Thymus (tissue), 11 donors: ENCODE data around the gene ITGAV. TPM values are rescaled to one million over a fixed set of nuclear protein-coding genes. Genes with fewer than 3 reads are reported as not detected.
"Not testable (repeated sequence)": the region's sequence is repeated elsewhere in the genome, so short reads cannot be mapped to it uniquely, and the experiment has no call there.

ENCODE experiments used
- DNase-seq, 9 donors: peaks; one replicate each; pipeline ENCODE4 v3.0.0-alpha.2; 2013; ENCODE audit warnings: low spot score in 9 of 9, low read depth in 6 of 9, missing footprints in 1 of 9
- H3K27ac ChIP-seq, 2 donors: one replicate each; pipeline ENCODE4 v1.5.1; 2013; ENCODE audit warnings: control low read depth in 1 of 2, low read depth in 1 of 2, low read length in 1 of 2, mild to moderate bottlenecking in 1 of 2, moderate library complexity in 1 of 2
- H3K27me3 ChIP-seq, 2 donors: one replicate each; pipeline ENCODE4 v1.5.1; 2013; ENCODE audit warnings: low read length in 1 of 2; ENCODE audit not compliant: control insufficient read depth in 2 of 2, insufficient read depth in 1 of 2
- H3K36me3 ChIP-seq, 2 donors: one replicate each; pipeline ENCODE4 v1.5.1; 2013; ENCODE audit warnings: low read length in 1 of 2, mild to moderate bottlenecking in 1 of 2, moderate library complexity in 1 of 2; ENCODE audit not compliant: control insufficient read depth in 2 of 2, insufficient read depth in 2 of 2
- H3K4me1 ChIP-seq, 2 donors: one replicate each; pipeline ENCODE4 v1.5.1; 2013; ENCODE audit warnings: low read length in 2 of 2; ENCODE audit not compliant: control insufficient read depth in 2 of 2, insufficient read depth in 2 of 2
- H3K4me3 ChIP-seq, 2 donors: one replicate each; pipeline ENCODE4 v1.5.1; 2013; ENCODE audit warnings: low read length in 2 of 2, control low read depth in 1 of 2, mild to moderate bottlenecking in 1 of 2
- H3K9me3 ChIP-seq, 2 donors: one replicate each; pipeline ENCODE4 v1.5.1; 2013; ENCODE audit warnings: low read length in 1 of 2, mild to moderate bottlenecking in 1 of 2; ENCODE audit not compliant: control insufficient read depth in 2 of 2, insufficient read depth in 1 of 2
- WGBS: extraction: QIAGEN DNeasy Blood & Tissue Kit; methylation state at CpG from one replicate; pipeline ENCODE4 v1.1.7; 2013; 5-methylcytosine and 5-hydroxymethylcytosine counted together
- polyA plus RNA-seq: library from polyadenylated mRNA; stranded (reverse); fragments of 200-250 nt; gene quantifications from one replicate; pipeline ENCODE4 v1.2.3, GENCODE V29; 2013
- total RNA-seq: library from RNA; stranded (reverse); fragments of 120-200 nt; gene quantifications from one replicate; pipeline ENCODE4 v1.2.4, GENCODE V29; 2013
- donor health status: healthy.

Gene ITGAV
- total and polyA plus RNA-seq, 2 donors = 23.9 to 44.6 TPM

- H3K4me3 ChIP-seq = no peak overlapping the region
- 91% methylated on average over 8 of the region's 8 CpGs for WGBS
- no peak for DNase-seq
- no peaks in the 10 kb centered on the region for H3K4me1 ChIP-seq
- H3K27ac ChIP-seq = no peak overlapping the region
- no peaks in the 10 kb centered on the region for H3K27me3 ChIP-seq
- H3K36me3 ChIP-seq = no peaks in the 10 kb centered on the region
- H3K9me3 ChIP-seq = no peaks in the 10 kb centered on the region
Measured at GRCh38 chr2:186554850-186555671, 34.8 kb upstream of the ITGAV start.

GRCh38 chr2:186558512-186559276, 31.2 kb upstream of the ITGAV start:
- Histone ChIP-seq H3K27ac (no peak overlapping the region), H3K4me1 (no peaks in the 10 kb centered on the region), H3K36me3 (no peaks in the 10 kb centered on the region), H3K9me3 (no peaks in the 10 kb centered on the region), H3K27me3 (no peaks in the 10 kb centered on the region), H3K4me3 (no peak overlapping the region)
- 96% methylated on average over 2 of the region's 2 CpGs for WGBS
- no peak for DNase-seq

- H3K9me3 ChIP-seq = no peaks in the 10 kb centered on the region
- H3K36me3 ChIP-seq = no peaks in the 10 kb centered on the region
- H3K4me1 ChIP-seq = no peaks in the 10 kb centered on the region
- no peak overlapping the region for H3K27ac ChIP-seq
- DNase-seq = no peak
- H3K4me3 ChIP-seq = no peak overlapping the region
- H3K27me3 ChIP-seq = no peaks in the 10 kb centered on the region
Measured at GRCh38 chr2:186559370-186559769, 30.5 kb upstream of the ITGAV start.

DNA sequence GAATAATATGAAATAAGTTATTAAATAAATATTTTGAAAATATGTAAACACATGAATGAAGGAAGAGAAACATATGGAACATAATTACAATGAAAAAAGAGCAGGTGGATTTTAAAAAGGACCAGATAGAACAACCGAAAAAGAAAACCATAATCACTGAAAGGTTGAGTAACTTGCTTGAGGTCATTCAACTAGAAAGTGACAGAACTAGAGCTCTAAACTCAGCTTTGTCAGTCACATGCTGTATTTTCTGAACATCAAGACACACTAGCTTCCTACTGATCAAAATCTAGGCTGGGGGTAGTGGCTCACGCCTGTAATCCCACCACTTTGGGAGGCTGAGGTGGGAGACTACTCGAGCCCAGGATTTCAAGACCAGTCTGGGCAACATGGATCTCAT, 30.0 kb upstream of the ITGAV start:
- Histone ChIP-seq H3K4me3 (no peak overlapping the region), H3K27me3 (no peaks in the 10 kb centered on the region), H3K9me3 (no peaks in the 10 kb centered on the region), H3K27ac (no peak overlapping the region), H3K36me3 (no peaks in the 10 kb centered on the region), H3K4me1 (no peaks in the 10 kb centered on the region)
- DNase-seq = no peak
- WGBS = 78% methylated on average over 3 of the region's 3 CpGs

GRCh38 chr2:186560254-186560653, 29.6 kb upstream of the ITGAV start:
- Histone ChIP-seq H3K27ac (no peak overlapping the region), H3K27me3 (no peaks in the 10 kb centered on the region), H3K4me1 (no peaks in the 10 kb centered on the region), H3K36me3 (no peaks in the 10 kb centered on the region), H3K4me3 (no peak overlapping the region), H3K9me3 (no peaks in the 10 kb centered on the region)
- 62% methylated on average over 3 of the region's 3 CpGs for WGBS
- DNase-seq = no peak

GRCh38 chr2:186561467-186562208, 28.2 kb upstream of the ITGAV start:
- DNase-seq = no peak
- Histone ChIP-seq H3K9me3 (no peaks in the 10 kb centered on the region), H3K27me3 (no peaks in the 10 kb centered on the region), H3K36me3 (no peaks in the 10 kb centered on the region), H3K4me1 (no peaks in the 10 kb centered on the region), H3K4me3 (no peak overlapping the region), H3K27ac (no peak overlapping the region)
- WGBS = 96% methylated on average over 6 of the region's 6 CpGs

- no peaks in the 10 kb centered on the region for H3K9me3 ChIP-seq
- WGBS = 97% methylated on average over 1 of the region's 1 CpG
- H3K36me3 ChIP-seq = no peaks in the 10 kb centered on the region
- no peaks in the 10 kb centered on the region for H3K27me3 ChIP-seq
- no peak for DNase-seq
- no peaks in the 10 kb centered on the region for H3K4me1 ChIP-seq
- no peak overlapping the region for H3K4me3 ChIP-seq
- H3K27ac ChIP-seq = no peak overlapping the region
Measured at GRCh38 chr2:186562209-186562578, 27.7 kb upstream of the ITGAV start.

DNA sequence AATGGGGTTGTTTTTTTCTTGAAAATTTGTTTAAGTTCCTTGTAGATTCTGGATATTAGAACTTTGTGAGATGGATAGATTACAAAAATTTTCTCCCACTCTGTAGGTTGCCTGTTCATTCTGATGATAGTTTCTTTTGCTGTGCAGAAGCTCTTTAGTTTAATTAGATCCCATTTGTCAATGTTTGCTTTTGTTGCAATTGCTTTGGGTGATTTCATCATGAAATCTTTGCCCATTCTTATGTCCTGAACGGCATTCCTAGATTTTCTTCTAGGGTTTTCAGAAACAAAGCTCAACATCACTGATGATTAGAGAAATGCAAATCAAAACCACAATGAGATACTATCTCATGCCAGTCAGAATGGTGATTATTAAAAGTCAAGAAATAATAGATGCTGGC, 21.3 kb upstream of the ITGAV start:
- H3K27me3 ChIP-seq, H3K36me3 ChIP-seq, H3K9me3 ChIP-seq, H3K4me1 ChIP-seq, H3K27ac ChIP-seq, H3K4me3 ChIP-seq, DNase-seq: not testable (repeated sequence)
- WGBS = 97% methylated on average over 1 of the region's 1 CpG

DNA sequence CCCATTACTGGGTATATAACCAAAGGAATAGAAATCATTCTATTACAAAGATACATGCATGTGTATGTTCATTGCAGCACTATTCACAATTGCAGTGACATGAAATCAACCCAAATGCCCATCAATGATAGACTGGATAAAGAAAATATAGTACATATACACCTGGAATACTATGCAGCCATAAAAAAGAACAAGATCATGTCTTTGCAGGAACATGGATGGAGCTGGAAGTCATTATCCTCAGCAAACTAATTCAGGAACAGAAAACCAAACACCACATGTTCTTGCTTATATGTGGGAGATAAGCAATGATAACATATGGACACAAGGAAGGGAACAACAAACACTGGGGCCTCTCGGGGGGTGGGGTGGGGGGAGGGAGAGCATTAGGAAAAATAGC, 20.7 kb upstream of the ITGAV start:
- WGBS = 97% methylated on average over 1 of the region's 1 CpG
- H3K4me3 ChIP-seq, DNase-seq, H3K36me3 ChIP-seq, H3K4me1 ChIP-seq, H3K27me3 ChIP-seq, H3K27ac ChIP-seq, H3K9me3 ChIP-seq: not testable (repeated sequence)
